A673 (cell line): Measurements from ENCODE around the gene SCGN. TPM values are rescaled to one million over a fixed set of nuclear protein-coding genes. Genes with fewer than 3 reads are reported as not detected.

Source experiments
- BruUV-seq: library from RNA; stranded (reverse); fragments of 400-500 nt; replicated peaks from 2 replicates; lab custom pipeline; 2021; lab: Mats Ljungman, UMichigan
- CTCF ChIA-PET: fragments of 300-600 bp; sonication (Branson Sonifier 250); formaldehyde crosslinking; loops from one replicate; lab custom pipeline; 2022; ENCODE audit warnings: antibody characterized with exemption; lab: Charles Lee
- POLR2A ChIA-PET: fragments of 300-600 bp; sonication (Branson Sonifier 250); formaldehyde crosslinking; loops from one replicate; lab custom pipeline; 2022; ENCODE audit warnings: antibody characterized with exemption; ENCODE audit not compliant: low non-redundant PET; lab: Charles Lee
- DNase-seq: peaks from one replicate; pipeline ENCODE4 v3.0.0-alpha.2; 2015; ENCODE audit warnings: low spot score
- H3K27ac ChIP-seq: fragments of 200-600 bp; sonication (generic); 2 replicates; pipeline ENCODE4 v1.5.1; 2016; ENCODE audit warnings: mixed run types, low read depth, mild to moderate bottlenecking, mixed read lengths, antibody characterized with exemption, low read length; ENCODE audit not compliant: poor library complexity, severe bottlenecking
- H3K27me3 ChIP-seq: fragments of 200-600 bp; sonication (generic); replicated peaks from 2 replicates; pipeline ENCODE4 v1.6.1; 2017; ENCODE audit warnings: mixed run types, low read depth, mild to moderate bottlenecking, mixed read lengths, antibody characterized with exemption, low read length; ENCODE audit not compliant: insufficient read depth, poor library complexity
- H3K36me3 ChIP-seq: fragments of 200-600 bp; sonication (generic); 2 replicates; pipeline ENCODE4 v1.6.1; 2016; ENCODE audit warnings: mixed run types, mild to moderate bottlenecking, mixed read lengths, antibody characterized with exemption, low read length; ENCODE audit not compliant: insufficient read depth, poor library complexity, severe bottlenecking
- H3K4me1 ChIP-seq: fragments of 200-600 bp; sonication (generic); 2 replicates; pipeline ENCODE4 v1.6.1; 2017; ENCODE audit warnings: mixed run types, mild to moderate bottlenecking, mixed read lengths, antibody characterized with exemption, low read length; ENCODE audit not compliant: insufficient read depth, poor library complexity, severe bottlenecking
- H3K4me3 ChIP-seq: fragments of 200-600 bp; sonication (generic); 2 replicates; pipeline ENCODE4 v1.5.1; 2016; ENCODE audit warnings: low read depth, mixed run types, mild to moderate bottlenecking, mixed read lengths, low read length; ENCODE audit not compliant: poor library complexity, severe bottlenecking
- H3K9me3 ChIP-seq: fragments of 200-600 bp; sonication (generic); 2 replicates; pipeline ENCODE4 v1.6.1; 2016; ENCODE audit warnings: mixed run types, low read depth, mild to moderate bottlenecking, mixed read lengths, antibody characterized with exemption, low read length; ENCODE audit not compliant: poor library complexity, severe bottlenecking
- EZH2 ChIP-seq: fragments of 200-600 bp; sonication (generic); IDR thresholded peaks from 2 replicates; pipeline ENCODE4 v1.6.1; 2017; ENCODE audit warnings: borderline replicate concordance, low read depth, mild to moderate bottlenecking, mixed read lengths, antibody characterized with exemption, low read length; ENCODE audit not compliant: poor library complexity, severe bottlenecking
- intact Hi-C: fragments of 100-400 bp; cut with micrococcal nuclease; formaldehyde crosslinking; loops from one replicate; pipeline ENCODE4 v1.10.0; 2022; ENCODE audit not compliant: unreplicated experiment
- total RNA-seq: library from RNA; stranded (reverse); gene quantifications from 2 replicates; pipeline ENCODE4 v1.2.3, GENCODE V29; 2021
- TF ChIP-seq, protein P1 (sequence below): fragments of 300-800, 200-600 bp; sonication (generic); conservative IDR thresholded peaks from 2 replicates; pipeline ENCODE4 v1.5.1; 2017; ENCODE audit warnings: low read depth, mild to moderate bottlenecking, antibody characterized with exemption, low read length, moderate library complexity, mixed read lengths

Gene SCGN
- total RNA-seq, 1 experiment from 2014 or later, result not detected

- intact Hi-C loops, result no loop called here
- H3K4me1 ChIP-seq, result no peaks in the 10 kb centered on the region
- no peak for DNase-seq
- BruUV-seq, result no TSS peak
- H3K36me3 ChIP-seq, result no peaks in the 10 kb centered on the region
- no peak overlapping the region for H3K4me3 ChIP-seq
- TF ChIP-seq EZH2, result no peak
- TF ChIP-seq, protein P1, sequence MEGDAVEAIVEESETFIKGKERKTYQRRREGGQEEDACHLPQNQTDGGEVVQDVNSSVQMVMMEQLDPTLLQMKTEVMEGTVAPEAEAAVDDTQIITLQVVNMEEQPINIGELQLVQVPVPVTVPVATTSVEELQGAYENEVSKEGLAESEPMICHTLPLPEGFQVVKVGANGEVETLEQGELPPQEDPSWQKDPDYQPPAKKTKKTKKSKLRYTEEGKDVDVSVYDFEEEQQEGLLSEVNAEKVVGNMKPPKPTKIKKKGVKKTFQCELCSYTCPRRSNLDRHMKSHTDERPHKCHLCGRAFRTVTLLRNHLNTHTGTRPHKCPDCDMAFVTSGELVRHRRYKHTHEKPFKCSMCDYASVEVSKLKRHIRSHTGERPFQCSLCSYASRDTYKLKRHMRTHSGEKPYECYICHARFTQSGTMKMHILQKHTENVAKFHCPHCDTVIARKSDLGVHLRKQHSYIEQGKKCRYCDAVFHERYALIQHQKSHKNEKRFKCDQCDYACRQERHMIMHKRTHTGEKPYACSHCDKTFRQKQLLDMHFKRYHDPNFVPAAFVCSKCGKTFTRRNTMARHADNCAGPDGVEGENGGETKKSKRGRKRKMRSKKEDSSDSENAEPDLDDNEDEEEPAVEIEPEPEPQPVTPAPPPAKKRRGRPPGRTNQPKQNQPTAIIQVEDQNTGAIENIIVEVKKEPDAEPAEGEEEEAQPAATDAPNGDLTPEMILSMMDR, result no peak
- H3K27me3 ChIP-seq, result no peaks in the 10 kb centered on the region
- no peaks in the 10 kb centered on the region for H3K9me3 ChIP-seq
- ChIA-PET CTCF (no interaction called here), POLR2A (no interaction called here)
- no peak overlapping the region for H3K27ac ChIP-seq
Measured at GRCh38 chr6:25697537-25698340, 45.7 kb downstream of the SCGN start.

DNA sequence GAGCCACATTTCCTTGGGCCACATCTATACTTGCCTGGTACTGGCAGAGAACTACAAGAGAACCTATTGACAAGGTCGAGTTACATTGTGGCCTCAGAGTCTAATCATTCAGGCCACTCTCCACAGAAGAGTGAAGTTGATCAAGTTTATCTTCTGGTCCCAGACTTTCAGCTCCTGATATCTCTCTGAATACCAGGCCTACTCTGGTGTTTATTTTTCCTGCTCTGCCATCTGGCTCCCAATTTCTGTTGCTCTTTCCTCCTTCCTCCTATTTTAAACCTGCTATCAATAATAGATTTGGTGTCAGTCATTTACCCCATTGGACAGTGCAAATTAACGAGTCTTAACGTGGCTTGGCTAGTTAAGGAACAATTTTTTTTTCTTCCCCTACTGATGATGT lies 46.6 kb downstream of the SCGN start:
- ChIA-PET CTCF (no interaction called here), POLR2A (no interaction called here)
- intact Hi-C loops, result no loop called here
- no TSS peak for BruUV-seq
- H3K27ac ChIP-seq, result no peak overlapping the region
- peaks cover 3% of the 10 kb centered on the region for H3K27me3 ChIP-seq
- H3K4me3 ChIP-seq, result no peak overlapping the region
- no peaks in the 10 kb centered on the region for H3K36me3 ChIP-seq
- TF ChIP-seq, protein P1, result no peak
- TF ChIP-seq EZH2, result no peak
- no peaks in the 10 kb centered on the region for H3K4me1 ChIP-seq
- no peaks in the 10 kb centered on the region for H3K9me3 ChIP-seq
- DNase-seq, result no peak

DNA sequence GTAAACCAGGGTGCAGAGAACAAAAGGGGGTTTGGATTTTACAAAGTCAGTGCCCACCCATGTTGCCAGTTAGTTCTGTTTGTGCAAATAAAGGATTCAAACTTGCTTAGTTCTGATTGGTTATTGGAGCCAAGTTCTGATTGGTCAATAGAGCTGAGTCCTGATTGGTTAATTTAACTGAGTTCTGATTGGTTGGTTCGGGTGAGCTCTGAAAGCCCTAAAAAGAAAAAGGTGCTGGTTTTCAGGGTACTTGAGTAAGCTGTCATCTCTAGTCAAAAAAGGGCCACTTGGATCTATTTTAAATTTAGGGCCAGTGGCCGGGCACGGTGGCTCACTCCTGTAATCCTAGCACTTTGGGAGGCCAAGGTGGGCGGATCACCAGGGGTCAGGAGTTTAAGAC lies 47.6 kb downstream of the SCGN start:
- H3K4me3 ChIP-seq, result no peak overlapping the region
- intact Hi-C loops, result no loop called here
- TF ChIP-seq, protein P1, result no peak
- TF ChIP-seq EZH2, result no peak
- no peak for DNase-seq
- CTCF ChIA-PET, result no interaction called here
- no peaks in the 10 kb centered on the region for H3K9me3 ChIP-seq
- no peaks in the 10 kb centered on the region for H3K36me3 ChIP-seq
- peaks cover 3% of the 10 kb centered on the region for H3K27me3 ChIP-seq
- no peaks in the 10 kb centered on the region for H3K4me1 ChIP-seq
- POLR2A ChIA-PET, result no interaction called here
- BruUV-seq, result no TSS peak
- no peak overlapping the region for H3K27ac ChIP-seq
